Esophagus squamous epithelium (tissue), 4 donors: ENCODE data around the gene ZNF506.

ENCODE experiments used
- POLR2A ChIP-seq, 4 donors: fragments of 450-650 bp; IDR thresholded peaks; one replicate each; pipeline ENCODE4 v1.6.1; 2017; ENCODE audit warnings: antibody characterized with exemption in 4 of 4, mild to moderate bottlenecking in 4 of 4, moderate library complexity in 3 of 4
- TF ChIP-seq, protein P1 (sequence below), 6 experiments: fragments of 450-650 bp in 4 of 6; fragments of 200-600 bp in 2 of 6; sonication (generic) in 2 of 6; IDR thresholded peaks; one replicate each; pipeline ENCODE4 v1.5.1; 2016 to 2019; ENCODE audit warnings: antibody characterized with exemption in 6 of 6, mild to moderate bottlenecking in 4 of 6, moderate library complexity in 4 of 6

DNA sequence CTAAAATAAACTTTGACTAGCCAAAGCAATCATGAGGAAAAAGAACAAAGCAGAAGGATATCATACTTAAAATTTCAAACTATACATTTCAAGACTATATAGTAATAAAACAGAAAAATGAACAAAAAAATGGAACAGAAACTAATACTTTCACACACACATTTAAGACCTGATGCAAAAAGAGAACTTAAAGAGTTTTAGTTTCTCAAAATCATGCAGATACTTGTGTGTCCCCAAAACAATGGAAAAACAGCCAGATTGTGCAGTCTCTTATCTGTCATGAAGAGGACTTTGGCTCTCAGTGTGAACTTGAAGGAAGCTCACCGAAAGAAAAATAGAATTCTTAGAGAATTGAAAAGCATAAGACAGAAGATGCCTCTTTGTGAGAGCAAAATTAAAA, 16.1 kb downstream of the ZNF506 start:
- TF ChIP-seq, protein P1, sequence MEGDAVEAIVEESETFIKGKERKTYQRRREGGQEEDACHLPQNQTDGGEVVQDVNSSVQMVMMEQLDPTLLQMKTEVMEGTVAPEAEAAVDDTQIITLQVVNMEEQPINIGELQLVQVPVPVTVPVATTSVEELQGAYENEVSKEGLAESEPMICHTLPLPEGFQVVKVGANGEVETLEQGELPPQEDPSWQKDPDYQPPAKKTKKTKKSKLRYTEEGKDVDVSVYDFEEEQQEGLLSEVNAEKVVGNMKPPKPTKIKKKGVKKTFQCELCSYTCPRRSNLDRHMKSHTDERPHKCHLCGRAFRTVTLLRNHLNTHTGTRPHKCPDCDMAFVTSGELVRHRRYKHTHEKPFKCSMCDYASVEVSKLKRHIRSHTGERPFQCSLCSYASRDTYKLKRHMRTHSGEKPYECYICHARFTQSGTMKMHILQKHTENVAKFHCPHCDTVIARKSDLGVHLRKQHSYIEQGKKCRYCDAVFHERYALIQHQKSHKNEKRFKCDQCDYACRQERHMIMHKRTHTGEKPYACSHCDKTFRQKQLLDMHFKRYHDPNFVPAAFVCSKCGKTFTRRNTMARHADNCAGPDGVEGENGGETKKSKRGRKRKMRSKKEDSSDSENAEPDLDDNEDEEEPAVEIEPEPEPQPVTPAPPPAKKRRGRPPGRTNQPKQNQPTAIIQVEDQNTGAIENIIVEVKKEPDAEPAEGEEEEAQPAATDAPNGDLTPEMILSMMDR (IDR thresholded peaks at IDR 0.05): no peak
- TF ChIP-seq POLR2A (IDR thresholded peaks at IDR 0.05): no peak
